ENCODE measurements around the gene ARHGEF11.
A peak's percentile ranks its signal among the peaks of the same experiment; 100 is the strongest.
"Not testable (repeated sequence)": the region's sequence is repeated elsewhere in the genome, so short reads cannot be mapped to it uniquely, and the experiment has no call there.

Gene ARHGEF11, protein sequence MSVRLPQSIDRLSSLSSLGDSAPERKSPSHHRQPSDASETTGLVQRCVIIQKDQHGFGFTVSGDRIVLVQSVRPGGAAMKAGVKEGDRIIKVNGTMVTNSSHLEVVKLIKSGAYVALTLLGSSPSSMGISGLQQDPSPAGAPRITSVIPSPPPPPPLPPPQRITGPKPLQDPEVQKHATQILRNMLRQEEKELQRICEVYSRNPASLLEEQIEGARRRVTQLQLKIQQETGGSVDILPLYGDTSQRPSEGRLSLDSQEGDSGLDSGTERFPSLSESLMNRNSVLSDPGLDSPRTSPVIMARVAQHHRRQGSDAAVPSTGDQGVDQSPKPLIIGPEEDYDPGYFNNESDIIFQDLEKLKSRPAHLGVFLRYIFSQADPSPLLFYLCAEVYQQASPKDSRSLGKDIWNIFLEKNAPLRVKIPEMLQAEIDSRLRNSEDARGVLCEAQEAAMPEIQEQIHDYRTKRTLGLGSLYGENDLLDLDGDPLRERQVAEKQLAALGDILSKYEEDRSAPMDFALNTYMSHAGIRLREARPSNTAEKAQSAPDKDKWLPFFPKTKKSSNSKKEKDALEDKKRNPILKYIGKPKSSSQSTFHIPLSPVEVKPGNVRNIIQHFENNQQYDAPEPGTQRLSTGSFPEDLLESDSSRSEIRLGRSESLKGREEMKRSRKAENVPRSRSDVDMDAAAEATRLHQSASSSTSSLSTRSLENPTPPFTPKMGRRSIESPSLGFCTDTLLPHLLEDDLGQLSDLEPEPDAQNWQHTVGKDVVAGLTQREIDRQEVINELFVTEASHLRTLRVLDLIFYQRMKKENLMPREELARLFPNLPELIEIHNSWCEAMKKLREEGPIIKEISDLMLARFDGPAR (N-terminal part only)

DNA sequence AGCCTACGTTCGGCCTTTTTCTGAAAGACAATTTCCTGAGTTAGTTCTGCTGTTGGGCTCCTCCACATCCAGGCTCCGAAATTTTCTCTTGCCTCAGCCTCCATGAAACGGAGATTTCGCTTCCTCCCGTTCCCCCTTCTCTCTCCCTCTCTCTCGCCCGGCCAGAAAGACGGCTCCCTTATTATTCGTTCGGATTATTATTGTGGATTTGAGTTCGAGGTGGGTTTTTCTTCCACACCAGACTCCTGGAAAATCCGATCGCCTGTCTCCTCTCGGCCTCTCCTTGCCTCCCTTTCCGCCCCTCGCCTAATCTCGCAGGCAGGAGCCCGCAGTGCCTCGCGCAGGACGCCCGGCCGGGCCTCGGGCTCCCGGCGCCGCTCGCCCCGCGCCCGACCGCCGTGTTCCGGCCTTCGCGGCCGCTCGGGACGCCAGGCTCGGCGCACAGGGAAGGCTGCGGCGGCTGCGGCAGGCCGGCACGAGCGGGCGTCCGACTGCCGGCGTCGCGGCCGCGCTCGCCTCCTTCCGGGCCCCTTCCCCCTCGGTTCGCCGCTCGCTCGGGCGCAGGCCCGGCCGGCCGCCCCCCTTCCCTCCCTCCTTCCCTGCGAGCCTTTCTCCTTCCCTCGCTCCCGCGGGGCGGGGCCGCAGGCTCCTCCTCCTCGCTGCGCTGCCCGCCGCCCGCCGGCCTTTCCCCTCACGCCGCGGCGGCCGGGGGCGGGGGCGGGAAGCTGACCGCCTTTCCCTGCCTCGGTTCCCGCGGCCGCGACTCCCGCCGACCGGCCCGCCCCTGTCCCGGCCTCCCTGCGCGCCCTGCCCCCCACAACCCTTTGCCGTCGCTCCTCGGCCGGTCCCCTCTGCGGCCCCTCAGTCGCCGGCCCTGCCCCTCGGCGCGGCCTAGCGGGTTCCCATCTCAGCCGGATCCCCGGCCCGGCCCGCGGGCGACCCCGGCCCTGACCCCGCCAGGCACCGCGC is at the start of gene ARHGEF11:
ARHGEF11 (minus strand) TSS at position 493 of the 969 bp plus-strand sequence. CDS start 1,412 bp downstream, outside the sequence.
- DNase-seq (ENCODE audit: low read depth in 2 of 2), result peak in 1 of 2 donors; percentile 32

- DNase-seq (ENCODE audit: low read depth in 2 of 2), result no peak
Observed at GRCh38 chr1:157095091-157095490, 49.5 kb upstream of the ARHGEF11 start.

- no peak for DNase-seq (ENCODE audit: low read depth in 2 of 2)
Observed at GRCh38 chr1:157092831-157093230, 47.3 kb upstream of the ARHGEF11 start.

- no peak for DNase-seq (ENCODE audit: low read depth in 2 of 2)
Observed at GRCh38 chr1:157091668-157092273, 46.2 kb upstream of the ARHGEF11 start.

DNA sequence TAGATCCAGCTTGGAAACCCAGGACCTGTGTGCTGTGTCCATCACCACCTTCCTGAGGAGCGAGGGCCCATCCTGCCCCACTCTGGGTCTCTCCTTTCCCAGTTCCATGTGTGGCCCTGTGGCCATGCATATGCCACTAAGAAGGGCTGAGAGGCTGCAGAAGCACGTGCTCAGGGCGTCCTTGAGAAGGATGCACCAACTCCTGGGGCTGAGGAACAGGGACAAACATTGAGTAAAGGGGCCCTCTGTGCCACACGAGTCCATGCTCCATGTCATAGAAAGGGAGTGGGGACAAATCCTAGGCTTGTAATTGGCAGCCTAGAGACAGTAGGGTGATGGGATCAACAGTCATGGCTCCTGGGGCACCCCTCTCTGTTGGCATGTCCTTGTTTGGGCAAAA is 45.6 kb upstream of the ARHGEF11 start:
- DNase-seq (ENCODE audit: low read depth in 2 of 2), result no peak

DNA sequence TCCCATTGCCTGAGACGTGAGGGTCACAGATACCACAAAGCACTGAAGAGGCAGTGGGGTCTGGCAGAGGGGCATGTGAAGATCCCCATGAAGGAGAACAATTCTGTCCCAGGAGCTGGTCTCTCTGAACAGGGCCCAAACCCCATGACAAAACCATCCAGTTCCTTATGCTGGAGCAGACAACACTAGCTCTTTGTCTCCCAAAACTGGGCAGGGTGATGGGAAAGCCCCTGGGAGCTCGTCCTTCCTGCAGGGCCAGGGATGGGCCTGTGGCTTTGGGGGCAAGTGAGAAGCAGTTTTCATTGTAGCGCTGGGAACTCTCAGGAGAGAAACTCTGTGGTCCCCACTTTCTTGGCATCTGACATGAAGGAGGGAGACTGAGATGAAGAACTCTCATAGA is 45.2 kb upstream of the ARHGEF11 start:
- DNase-seq (ENCODE audit: low read depth in 2 of 2), result no peak

GRCh38 chr1:157090196-157090647 is 44.7 kb upstream of the ARHGEF11 start:
- DNase-seq (ENCODE audit: low read depth in 2 of 2), result peak; percentile 83 to 93

DNA sequence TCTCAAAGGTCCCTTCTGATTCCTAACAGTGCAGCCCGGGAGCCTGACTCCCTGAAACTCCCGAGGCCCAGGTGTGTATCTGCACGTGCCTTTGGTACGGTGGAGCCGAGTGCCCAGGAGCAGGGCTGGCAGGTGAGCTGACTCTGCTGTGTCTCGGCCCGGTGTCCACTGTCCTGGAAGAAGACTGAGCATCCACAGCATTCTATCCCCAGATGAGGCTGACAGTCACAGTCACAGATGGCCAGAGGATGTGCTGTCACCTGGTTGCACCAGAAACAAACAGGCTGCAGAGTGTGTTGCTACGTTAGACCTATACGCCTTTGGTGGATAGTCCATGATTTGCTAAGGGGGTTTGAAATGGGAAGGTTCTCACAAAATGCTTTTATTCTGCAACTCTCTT is 44.2 kb upstream of the ARHGEF11 start:
- DNase-seq (ENCODE audit: low read depth in 2 of 2), result no peak

- no peak for DNase-seq (ENCODE audit: low read depth in 2 of 2)
Observed at GRCh38 chr1:157088607-157089006, 43.1 kb upstream of the ARHGEF11 start.

- DNase-seq (ENCODE audit: low read depth in 2 of 2), result no peak
Observed at GRCh38 chr1:157087030-157087429, 41.5 kb upstream of the ARHGEF11 start.

DNA sequence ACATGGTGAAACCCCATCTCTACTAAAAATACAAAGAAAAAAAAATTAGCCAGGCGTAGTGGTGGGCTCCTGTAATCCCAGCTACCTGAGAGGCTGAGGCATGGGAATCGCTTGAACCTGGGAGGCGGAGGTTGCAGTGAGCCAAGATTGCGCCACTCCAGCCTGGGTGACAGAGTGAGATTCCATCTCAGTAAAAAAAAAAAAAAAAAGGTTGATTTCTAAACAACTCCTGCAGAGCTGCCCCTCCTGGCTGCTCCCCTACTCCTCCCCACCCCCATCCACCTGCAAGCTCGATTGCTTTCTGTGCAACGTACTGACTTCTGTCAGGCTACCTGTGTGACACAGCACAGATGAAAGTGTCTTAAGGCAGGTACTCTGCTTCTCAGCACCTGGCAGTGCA is 40.8 kb upstream of the ARHGEF11 start:
- DNase-seq (ENCODE audit: low read depth in 2 of 2), result no peak

- DNase-seq (ENCODE audit: low read depth in 2 of 2), result no peak
Observed at GRCh38 chr1:157085421-157085820, 39.9 kb upstream of the ARHGEF11 start.

DNA sequence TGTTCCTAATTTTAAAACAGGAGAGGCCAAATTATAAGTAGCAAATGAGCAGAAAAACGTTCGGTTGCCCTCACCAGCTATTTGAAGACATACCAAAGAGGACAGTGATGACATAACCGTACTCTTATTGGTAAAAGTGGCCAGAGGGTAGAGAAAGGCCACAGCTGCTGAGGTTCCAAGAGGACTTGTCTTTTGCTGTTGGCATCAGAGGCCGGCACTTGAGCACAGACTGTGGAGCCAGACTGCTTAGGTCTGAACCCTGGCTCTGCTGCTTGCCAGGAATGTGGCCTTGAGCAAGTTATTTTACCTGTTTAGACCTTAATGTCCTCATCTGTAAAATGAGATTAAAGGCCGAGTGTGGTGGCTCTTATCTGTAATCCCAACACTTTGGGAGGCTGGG is 39.2 kb upstream of the ARHGEF11 start:
- DNase-seq (ENCODE audit: low read depth in 2 of 2), result no peak

- DNase-seq (ENCODE audit: low read depth in 2 of 2), result no peak
Observed at GRCh38 chr1:157081707-157082106, 36.2 kb upstream of the ARHGEF11 start.

DNA sequence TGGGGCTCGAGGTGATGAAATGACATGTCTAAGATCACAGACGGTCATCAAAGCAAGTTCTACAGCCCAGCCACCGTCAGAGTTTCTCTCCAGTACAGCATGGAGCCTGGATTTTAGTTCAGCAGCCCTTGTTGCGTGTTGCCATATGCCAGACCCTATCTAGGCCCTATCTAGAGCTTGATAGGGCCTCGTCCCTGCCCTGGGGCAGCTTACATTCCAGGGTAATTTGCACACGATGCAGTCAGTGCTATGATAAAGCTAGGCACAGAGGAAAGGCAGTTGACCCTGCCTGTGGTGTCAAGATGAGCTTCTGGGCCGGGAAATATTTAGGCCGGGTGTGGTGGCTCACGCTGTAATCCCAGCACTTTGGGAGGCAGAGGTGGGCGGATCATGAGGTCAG is 35.2 kb upstream of the ARHGEF11 start:
- no peak for DNase-seq (ENCODE audit: low read depth in 2 of 2)

DNA sequence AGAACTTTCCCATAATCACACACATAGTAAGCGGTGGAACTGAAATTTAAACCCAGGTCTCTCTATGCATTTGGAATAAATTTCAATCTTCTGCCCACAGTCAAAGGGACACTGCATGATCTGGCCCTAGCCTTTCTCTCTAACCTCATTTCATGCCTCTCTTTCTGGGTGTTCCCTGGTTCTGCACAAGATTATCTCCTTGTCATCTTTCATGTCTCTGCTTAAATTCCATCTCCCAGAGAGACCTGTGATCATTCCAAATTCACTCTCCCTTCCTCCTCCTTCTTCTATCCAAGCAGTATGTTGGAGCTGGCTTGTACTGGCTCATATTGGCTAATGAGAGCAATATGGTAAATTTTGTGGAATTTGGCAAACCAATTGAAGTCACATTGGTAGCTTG is 31.9 kb upstream of the ARHGEF11 start:
- no peak for DNase-seq (ENCODE audit: low read depth in 2 of 2)

DNA sequence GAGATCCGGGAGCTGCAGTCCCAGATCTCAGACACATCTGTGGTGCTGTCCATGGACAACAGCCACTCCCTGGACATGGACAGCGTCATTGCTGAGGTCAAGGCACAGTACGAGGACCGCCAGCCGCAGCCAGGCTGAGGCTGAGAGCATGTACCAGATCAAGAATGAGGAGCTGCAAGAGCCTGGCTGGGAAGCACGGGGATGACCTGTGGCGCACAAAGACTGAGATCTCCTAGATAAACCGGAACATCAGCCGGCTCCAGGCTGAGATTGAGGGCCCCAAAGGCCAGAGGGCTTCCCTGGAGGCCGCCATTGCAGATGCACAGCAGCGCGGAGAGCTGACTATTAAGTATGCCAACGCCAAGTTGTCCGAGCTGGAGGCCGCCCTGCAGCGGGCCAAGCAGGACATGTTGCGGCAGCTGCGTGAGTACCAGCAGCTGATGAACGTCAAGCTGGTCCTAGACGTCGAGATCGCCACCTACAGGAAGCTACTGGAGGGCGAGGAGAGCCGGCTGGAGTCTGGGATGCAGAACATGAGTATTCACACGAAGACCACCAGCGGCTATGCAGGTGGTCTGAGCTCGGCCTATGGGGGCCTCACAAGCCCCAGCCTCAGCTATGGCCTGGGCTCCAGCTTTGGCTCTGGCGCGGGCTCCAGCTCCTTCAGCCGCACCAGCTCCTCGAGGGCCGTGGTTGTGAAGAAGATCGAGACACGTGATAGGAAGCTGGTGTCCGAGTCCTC is 28.6 kb upstream of the ARHGEF11 start:
- DNase-seq (ENCODE audit: low read depth in 2 of 2), result peak; percentile 26 to 46

DNA sequence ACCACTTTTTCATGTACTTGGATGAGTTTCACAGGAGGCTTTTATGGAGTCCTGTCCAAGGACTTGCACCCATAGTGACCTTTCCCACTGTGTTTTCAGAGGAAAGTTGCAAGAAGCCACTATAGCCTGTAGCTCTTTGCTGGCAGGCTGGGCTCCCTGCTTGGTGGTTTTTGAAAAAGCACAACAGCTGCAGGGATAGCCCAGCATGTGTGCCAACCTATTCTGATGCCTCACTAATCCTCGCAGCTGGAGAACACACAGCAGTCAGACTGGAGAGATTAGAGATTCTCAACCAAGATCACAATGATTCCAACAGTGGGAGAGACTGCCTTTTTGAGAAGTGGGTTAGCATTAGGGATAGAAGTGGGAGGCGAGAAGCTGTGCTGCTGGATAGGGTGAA is 24.1 kb upstream of the ARHGEF11 start:
- no peak for DNase-seq (ENCODE audit: low read depth in 2 of 2)

- not testable (repeated sequence) for DNase-seq (ENCODE audit: low read depth in 2 of 2)
Observed at GRCh38 chr1:157059241-157059640, 13.7 kb upstream of the ARHGEF11 start.

DNA sequence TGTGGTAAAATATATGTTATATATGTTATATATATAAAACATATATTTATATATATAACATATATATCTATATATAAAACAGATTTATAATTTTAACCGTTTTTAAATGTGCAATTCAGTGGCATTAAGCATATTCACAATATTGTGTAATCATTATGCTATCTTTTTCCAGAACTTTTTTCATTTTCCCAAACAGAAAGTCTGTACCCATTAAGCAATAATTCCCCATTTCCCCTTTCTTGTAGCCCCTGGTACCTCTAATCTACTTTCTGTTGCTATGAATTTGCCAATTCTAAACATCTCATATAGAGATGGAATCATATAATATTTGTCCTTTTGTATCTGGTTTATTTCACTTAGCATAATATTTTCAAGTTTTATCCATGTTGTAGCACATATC is 10.7 kb upstream of the ARHGEF11 start:
- no peak for DNase-seq (ENCODE audit: low read depth in 2 of 2)
